Measurements from ENCODE around the gene IQCK.

- TF ChIP-seq CTCF (IDR thresholded peaks at IDR 0.05) (no peak), EP300 (IDR thresholded peaks at IDR 0.05) (no peak), POLR2AphosphoS5 (IDR thresholded peaks at IDR 0.05) (no peak)
These were observed 165.4 kb downstream of the IQCK start for GRCh38 chr16:19883296-19883965.
